Measurements from ENCODE around the gene HOXB9.

DNA sequence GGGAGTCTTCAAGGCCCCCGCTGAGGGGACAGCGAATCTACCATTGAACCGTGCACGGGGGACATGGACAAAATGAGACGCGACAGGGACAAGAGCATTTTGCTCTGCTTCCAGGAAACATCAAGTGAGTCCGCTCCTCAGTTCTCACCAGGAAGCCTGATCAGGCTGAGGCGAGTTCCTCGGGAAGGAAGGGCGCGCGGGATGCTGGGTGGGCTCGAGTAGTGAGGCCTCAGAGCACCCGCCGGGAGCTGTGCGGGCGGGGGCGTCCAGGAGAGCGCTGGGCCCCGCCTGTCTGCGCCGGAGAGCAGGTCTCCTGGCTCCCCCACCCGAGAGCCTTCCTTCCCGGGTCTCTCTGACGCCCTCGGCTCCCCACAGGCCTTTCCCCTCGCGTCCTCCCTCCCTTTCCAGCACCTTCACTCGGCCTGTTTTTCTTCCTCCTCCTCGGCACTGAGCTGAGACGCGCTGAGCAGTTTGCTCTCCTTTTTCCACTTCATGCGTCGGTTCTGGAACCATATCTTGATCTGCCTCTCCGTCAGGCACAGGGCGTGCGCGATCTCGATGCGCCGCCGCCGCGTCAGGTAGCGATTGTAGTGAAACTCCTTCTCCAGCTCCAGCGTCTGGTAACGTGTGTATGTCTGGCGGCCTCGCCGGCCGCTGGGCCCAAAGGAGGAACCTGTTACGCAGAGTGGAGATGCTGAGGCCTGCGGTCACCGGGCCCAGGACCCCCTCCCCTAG, 30.0 kb downstream of the HOXB9 start:
- TF ChIP-seq, protein P1, sequence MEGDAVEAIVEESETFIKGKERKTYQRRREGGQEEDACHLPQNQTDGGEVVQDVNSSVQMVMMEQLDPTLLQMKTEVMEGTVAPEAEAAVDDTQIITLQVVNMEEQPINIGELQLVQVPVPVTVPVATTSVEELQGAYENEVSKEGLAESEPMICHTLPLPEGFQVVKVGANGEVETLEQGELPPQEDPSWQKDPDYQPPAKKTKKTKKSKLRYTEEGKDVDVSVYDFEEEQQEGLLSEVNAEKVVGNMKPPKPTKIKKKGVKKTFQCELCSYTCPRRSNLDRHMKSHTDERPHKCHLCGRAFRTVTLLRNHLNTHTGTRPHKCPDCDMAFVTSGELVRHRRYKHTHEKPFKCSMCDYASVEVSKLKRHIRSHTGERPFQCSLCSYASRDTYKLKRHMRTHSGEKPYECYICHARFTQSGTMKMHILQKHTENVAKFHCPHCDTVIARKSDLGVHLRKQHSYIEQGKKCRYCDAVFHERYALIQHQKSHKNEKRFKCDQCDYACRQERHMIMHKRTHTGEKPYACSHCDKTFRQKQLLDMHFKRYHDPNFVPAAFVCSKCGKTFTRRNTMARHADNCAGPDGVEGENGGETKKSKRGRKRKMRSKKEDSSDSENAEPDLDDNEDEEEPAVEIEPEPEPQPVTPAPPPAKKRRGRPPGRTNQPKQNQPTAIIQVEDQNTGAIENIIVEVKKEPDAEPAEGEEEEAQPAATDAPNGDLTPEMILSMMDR (IDR thresholded peaks at IDR 0.05) = no peak
- TF ChIP-seq EP300 (IDR thresholded peaks at IDR 0.05) (no peak), POLR2A (IDR thresholded peaks at IDR 0.05) (no peak)
